Spleen (tissue), 7 donors: ENCODE results near the gene NLGN1.

Experiments
- CTCF ChIP-seq, 11 experiments: fragments of 200-600 bp in 7 of 11; fragments of 450-650 bp in 4 of 11; sonication (generic) in 4 of 11; IDR thresholded peaks in 8 of 11; conservative IDR thresholded peaks in 3 of 11; 1 replicate in 7 of 11; 2 replicates in 4 of 11; pipeline versions ENCODE4 v1.4.0 to v1.8.0; 2016 to 2021; ENCODE audit warnings: antibody characterized with exemption in 11 of 11, inconsistent platforms in 4 of 11, mild to moderate bottlenecking in 1 of 11
- POLR2AphosphoS5 ChIP-seq, 3 donors: sonication (generic); formaldehyde crosslinking; IDR thresholded peaks; one replicate each; pipeline ENCODE4 v1.5.1; 2017; ENCODE audit warnings: antibody characterized with exemption in 3 of 3
- donor health status: DM: no; HTN: no; CAD: no; lungs with moderate emphysema.
- donor health status: DM: no; HTN: no; CAD: no.
- donor health status: DM: no; HTN: no; CAD: no.

DNA sequence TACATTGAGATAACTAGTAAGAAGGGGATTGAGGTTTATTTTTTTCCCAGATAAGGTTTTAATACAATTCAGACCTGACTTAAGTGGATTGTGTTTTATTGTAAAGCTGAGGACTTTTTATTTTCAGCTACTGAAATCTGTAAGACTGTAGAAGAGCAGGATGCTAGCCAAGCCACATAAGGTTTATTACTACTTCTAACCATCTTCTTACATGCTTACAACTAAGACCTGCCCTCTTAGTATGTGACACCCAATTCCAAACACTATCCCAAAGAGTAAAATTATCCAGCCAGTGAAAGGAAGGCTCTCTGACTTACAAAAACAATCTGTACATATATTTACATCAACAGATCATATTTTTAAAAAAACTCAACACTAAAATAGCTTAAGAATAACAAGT is 897.1 kb downstream of the NLGN1 start:
- TF ChIP-seq POLR2AphosphoS5 (IDR thresholded peaks at IDR 0.05), result no peak
- TF ChIP-seq CTCF (IDR thresholded peaks at IDR 0.05 in 8 of 11, conservative IDR thresholded peaks at IDR 0.05 in 3 of 11), result no peak
